RWPE2 (cell line): ENCODE measurements around the gene SLC24A3.

Source experiments
- ATAC-seq: fragments of 200-7000 bp; cut with Tn5 transposase; 3 replicates; pipeline ENCODE4 v1.9.1; 2021; ENCODE audit warnings: low read depth
- DNase-seq: peaks from one replicate; pipeline ENCODE4 v3.0.0-alpha.2; 2020; ENCODE audit warnings: low spot score
- H3K27ac ChIP-seq: fragments of 450-650 bp; 2 replicates; pipeline ENCODE4 v1.5.1; 2017; ENCODE audit warnings: mild to moderate bottlenecking; ENCODE audit not compliant: poor library complexity, severe bottlenecking
- H3K27me3 ChIP-seq: fragments of 250-450 bp; sonication (Bioruptor Pico); 2 replicates; pipeline ENCODE4 v1.5.1; 2021; ENCODE audit warnings: mild to moderate bottlenecking, moderate library complexity; ENCODE audit not compliant: insufficient read depth, poor library complexity, severe bottlenecking
- H3K36me3 ChIP-seq: fragments of 250-450 bp; sonication (Bioruptor Pico); 2 replicates; pipeline ENCODE4 v1.5.1; 2020; ENCODE audit warnings: low read depth, mild to moderate bottlenecking, moderate library complexity
- H3K4me1 ChIP-seq: fragments of 250-450 bp; sonication (Bioruptor Pico); 2 replicates; pipeline ENCODE4 v1.5.1; 2021; ENCODE audit warnings: mild to moderate bottlenecking, moderate library complexity; ENCODE audit not compliant: insufficient read depth, poor library complexity, severe bottlenecking
- H3K4me3 ChIP-seq: fragments of 250-450 bp; sonication (Bioruptor Pico); 2 replicates; pipeline ENCODE4 v1.5.1; 2021; ENCODE audit warnings: mild to moderate bottlenecking, moderate library complexity; ENCODE audit not compliant: severe bottlenecking
- H3K9me3 ChIP-seq: fragments of 250-450 bp; sonication (Bioruptor Pico); 2 replicates; pipeline ENCODE4 v1.5.1; 2021; ENCODE audit warnings: mild to moderate bottlenecking, moderate library complexity; ENCODE audit not compliant: severe bottlenecking
- CTCF ChIP-seq: fragments of 450-650 bp; IDR thresholded peaks from one replicate; pipeline ENCODE4 v1.5.1; 2017; ENCODE audit warnings: mild to moderate bottlenecking, moderate library complexity; ENCODE audit not compliant: poor library complexity, severe bottlenecking

The SLC24A3 gene

GRCh38 chr20:19617256-19617655 lies 404.8 kb downstream of the SLC24A3 start:
- no peak for DNase-seq
- no peak for ATAC-seq
- Histone ChIP-seq H3K27me3 (no peaks in the 10 kb centered on the region), H3K36me3 (no peaks in the 10 kb centered on the region), H3K27ac (no peak overlapping the region), H3K9me3 (no peaks in the 10 kb centered on the region), H3K4me1 (no peaks in the 10 kb centered on the region), H3K4me3 (no peak overlapping the region)
- TF ChIP-seq CTCF = no peak

DNA sequence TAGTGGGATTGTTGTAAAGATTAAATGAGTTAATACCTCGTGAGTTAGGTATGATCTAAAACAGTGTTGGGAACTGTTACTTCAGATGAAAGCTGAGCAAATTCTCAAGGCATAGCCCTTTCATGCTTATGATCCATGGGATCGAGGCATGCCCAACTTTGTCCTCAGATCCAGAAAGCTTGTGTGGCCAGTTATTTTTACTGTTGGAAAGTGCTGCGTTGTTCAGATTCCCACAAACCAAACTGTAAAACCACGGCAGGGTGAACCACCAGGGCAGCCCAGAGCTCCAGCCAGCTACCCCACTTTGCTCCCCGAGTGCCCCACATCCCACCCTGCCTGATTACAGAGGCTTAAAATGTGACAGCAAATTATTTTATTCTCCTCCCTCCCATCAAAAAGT lies 406.3 kb downstream of the SLC24A3 start:
- H3K36me3 ChIP-seq = no peaks in the 10 kb centered on the region
- no peak overlapping the region for H3K27ac ChIP-seq
- DNase-seq = no peak
- no peak for TF ChIP-seq CTCF
- ATAC-seq = no peak
- no peak overlapping the region for H3K4me3 ChIP-seq
- H3K27me3 ChIP-seq = no peaks in the 10 kb centered on the region
- no peaks in the 10 kb centered on the region for H3K4me1 ChIP-seq
- H3K9me3 ChIP-seq = no peaks in the 10 kb centered on the region

GRCh38 chr20:19619904-19620430 lies 407.5 kb downstream of the SLC24A3 start:
- Histone ChIP-seq H3K27ac (no peak overlapping the region), H3K27me3 (no peaks in the 10 kb centered on the region), H3K4me3 (no peak overlapping the region), H3K4me1 (no peaks in the 10 kb centered on the region), H3K9me3 (no peaks in the 10 kb centered on the region), H3K36me3 (no peaks in the 10 kb centered on the region)
- DNase-seq = no peak
- no peak for ATAC-seq
- no peak for TF ChIP-seq CTCF

DNA sequence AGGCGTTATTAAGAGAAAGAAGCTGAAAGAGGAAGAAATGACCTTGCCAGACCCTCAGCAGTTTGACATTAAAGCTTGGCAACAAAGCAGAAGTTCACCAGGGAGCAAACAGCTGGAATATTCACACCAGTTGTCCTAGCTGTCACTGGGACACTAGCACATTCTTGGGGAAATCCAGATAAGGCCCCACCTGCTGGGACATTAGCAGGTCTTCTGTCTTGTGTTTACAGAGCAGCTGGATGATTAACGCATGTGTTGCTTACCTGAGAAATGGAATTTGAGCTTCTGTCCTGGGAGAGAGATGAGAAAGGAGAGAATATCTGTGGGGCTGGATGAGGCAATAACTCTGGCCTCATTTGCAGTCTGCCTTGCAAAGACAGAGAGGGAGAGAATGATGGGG lies 408.0 kb downstream of the SLC24A3 start:
- TF ChIP-seq CTCF = no peak
- no peak overlapping the region for H3K4me3 ChIP-seq
- no peaks in the 10 kb centered on the region for H3K27me3 ChIP-seq
- ATAC-seq (no peak), DNase-seq (no peak)
- H3K4me1 ChIP-seq = no peaks in the 10 kb centered on the region
- H3K36me3 ChIP-seq = no peaks in the 10 kb centered on the region
- H3K9me3 ChIP-seq = no peaks in the 10 kb centered on the region
- H3K27ac ChIP-seq = no peak overlapping the region

DNA sequence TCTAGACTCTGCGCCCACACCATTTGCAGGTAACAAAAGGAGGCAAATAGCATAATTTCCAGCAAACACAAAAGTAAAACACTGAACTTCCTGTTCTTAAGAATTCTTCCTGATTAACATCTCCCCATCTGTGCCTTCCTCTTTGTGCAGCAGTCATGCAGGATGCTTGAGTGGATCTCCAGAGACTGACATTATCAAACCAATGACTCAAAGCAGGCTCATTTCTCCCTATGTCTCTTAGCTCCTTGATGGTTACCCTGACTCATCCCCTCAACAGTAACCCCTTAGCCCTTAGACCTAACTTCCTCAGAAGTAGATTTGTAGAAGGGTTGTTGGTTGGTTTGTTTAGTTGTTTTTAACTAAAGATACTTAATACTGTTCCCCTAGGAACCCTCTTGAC lies 408.6 kb downstream of the SLC24A3 start:
- no peaks in the 10 kb centered on the region for H3K9me3 ChIP-seq
- no peaks in the 10 kb centered on the region for H3K36me3 ChIP-seq
- ATAC-seq (peak; percentile 54; the same call in 2 of the 3 replicates), DNase-seq (no peak)
- no peak for TF ChIP-seq CTCF
- H3K4me3 ChIP-seq = no peak overlapping the region
- no peak overlapping the region for H3K27ac ChIP-seq
- no peaks in the 10 kb centered on the region for H3K4me1 ChIP-seq
- H3K27me3 ChIP-seq = no peaks in the 10 kb centered on the region
